ENCODE results near the gene CAMK4. TPM values are rescaled to one million over a fixed set of nuclear protein-coding genes. Genes with fewer than 3 reads are reported as not detected.

Gene CAMK4
- total and polyA plus RNA-seq, 9 of the 15 experiments (the other 6 are each of a cell fraction or from before 2014, with no cell fraction given) = 0.35 TPM; not detected in 8

DNA sequence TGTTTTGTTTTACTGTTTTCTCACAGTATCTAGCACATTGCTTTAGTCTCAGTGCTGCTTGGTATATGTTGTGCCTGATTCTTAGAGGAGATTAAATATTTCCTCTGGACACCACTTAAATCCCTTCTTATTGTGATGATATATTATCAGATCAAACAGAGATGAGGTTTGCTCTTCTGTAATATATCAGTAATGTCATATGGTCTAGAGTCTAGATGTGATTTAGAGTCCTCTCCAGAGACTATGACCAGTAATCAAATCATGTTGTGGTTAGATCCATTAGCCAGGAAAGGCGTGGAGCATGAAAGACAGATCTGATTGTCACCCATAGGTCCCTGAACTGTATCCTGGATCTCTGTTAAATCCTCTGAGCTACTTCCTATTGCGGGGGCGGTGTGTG lies 24.4 kb downstream of the CAMK4 start:
- no peak overlapping the region for H3K27ac ChIP-seq (ENCODE audit: extremely low read depth, low read depth, low read length)
- intact Hi-C loops (cut with micrococcal nuclease) = no loop called here
- no peak overlapping the region for H2AFZ ChIP-seq (ENCODE audit: low read depth, low read length)
- in situ Hi-C loops (cut with MboI) = no loop called here
- H3K4me2 ChIP-seq (ENCODE audit: insufficient read depth, low read length) = no peak overlapping the region
- no peaks in the 10 kb centered on the region for H3K79me2 ChIP-seq (ENCODE audit: control insufficient read depth, insufficient read depth, low read length)
- no peaks in the 10 kb centered on the region for H3K36me3 ChIP-seq (ENCODE audit: control insufficient read depth, insufficient read depth, low read length)
- no peak for FAIRE-seq
- H3K27me3 ChIP-seq (ENCODE audit: control insufficient read depth in 2 of 2, insufficient read depth in 2 of 2, low read length in 2 of 2) = no peaks in the 10 kb centered on the region
- no peak overlapping the region for H3K4me3 ChIP-seq
- H3K9ac ChIP-seq (ENCODE audit: insufficient read depth in 1 of 2, low read depth in 2 of 2, low read length in 2 of 2) = no peak overlapping the region
- ChIA-PET CTCF (ENCODE audit: low intra/inter-chr PET ratio) (no interaction called here), POLR2A (interaction anchor here (0.7 kb wide), 1 partner anchor 608 kb away, joined by 3 read pairs; no protein-coding TSS in a partner anchor)
- DNase-seq (ENCODE audit: extremely low read depth in 1 of 4, low spot score in 3 of 4) = no peak
- H3K9me1 ChIP-seq (ENCODE audit: control insufficient read depth, insufficient read depth, low read length) = no peaks in the 10 kb centered on the region
- no peaks in the 10 kb centered on the region for H3K9me3 ChIP-seq (replicated peaks; ENCODE audit: control insufficient read depth, insufficient read depth, low read depth, low read length)
- H3K4me1 ChIP-seq (replicated peaks in 1 of 2; ENCODE audit: control insufficient read depth in 2 of 2, insufficient read depth in 2 of 2, low read length in 2 of 2) = no peaks in the 10 kb centered on the region
- H4K20me1 ChIP-seq (replicated peaks; ENCODE audit: control insufficient read depth, insufficient read depth, low read length) = no peaks in the 10 kb centered on the region
- BruUV-seq (replicated peaks) = no TSS peak
- WGBS (ENCODE audit: insufficient coverage, low coverage, missing lambda C conversion rate) = 0% methylated on average over 3 of the region's 3 CpGs
- ATAC-seq = no peak
- no peak for TF ChIP-seq DIDO1 (tag; IDR thresholded peaks at IDR 0.05; ENCODE audit: low read depth)
- no peak for TF ChIP-seq ZFP30 (CRISPR knock-in tag; IDR thresholded peaks at IDR 0.05; ENCODE audit: borderline replicate concordance)
- no peak for TF ChIP-seq ZNF143 (CRISPR knock-in tag; IDR thresholded peaks at IDR 0.05)
- TF ChIP-seq PHB (CRISPR knock-in tag; IDR thresholded peaks at IDR 0.05) = no peak

GRCh38 chr5:111251921-111252320 lies 27.7 kb downstream of the CAMK4 start:
- ATAC-seq (no peak), FAIRE-seq (no peak), DNase-seq (ENCODE audit: extremely low read depth in 1 of 4, low spot score in 3 of 4) (no peak)
- intact Hi-C loops (cut with micrococcal nuclease) (no loop called here), in situ Hi-C loops (cut with MboI) (loop anchor here (25.0 kb wide), 1 partner anchor 490 kb away; no protein-coding TSS in a partner anchor)
- Histone ChIP-seq H3K27ac (ENCODE audit: extremely low read depth, low read depth, low read length) (no peak overlapping the region), H3K36me3 (ENCODE audit: control insufficient read depth, insufficient read depth, low read length) (no peaks in the 10 kb centered on the region), H3K9ac (ENCODE audit: insufficient read depth in 1 of 2, low read depth in 2 of 2, low read length in 2 of 2) (no peak overlapping the region), H3K4me3 (no peak overlapping the region), H3K4me2 (ENCODE audit: insufficient read depth, low read length) (no peak overlapping the region), H3K79me2 (ENCODE audit: control insufficient read depth, insufficient read depth, low read length) (no peaks in the 10 kb centered on the region), H4K20me1 (replicated peaks; ENCODE audit: control insufficient read depth, insufficient read depth, low read length) (no peaks in the 10 kb centered on the region), H2AFZ (ENCODE audit: low read depth, low read length) (no peak overlapping the region), H3K9me3 (replicated peaks; ENCODE audit: control insufficient read depth, insufficient read depth, low read depth, low read length) (no peaks in the 10 kb centered on the region), H3K27me3 (ENCODE audit: control insufficient read depth in 2 of 2, insufficient read depth in 2 of 2, low read length in 2 of 2) (no peaks in the 10 kb centered on the region), H3K4me1 (replicated peaks in 1 of 2; ENCODE audit: control insufficient read depth in 2 of 2, insufficient read depth in 2 of 2, low read length in 2 of 2) (no peaks in the 10 kb centered on the region), H3K9me1 (ENCODE audit: control insufficient read depth, insufficient read depth, low read length) (no peaks in the 10 kb centered on the region)
- 0% methylated on average over 6 of the region's 6 CpGs for WGBS (ENCODE audit: insufficient coverage, low coverage, missing lambda C conversion rate)
- CTCF ChIA-PET (ENCODE audit: low intra/inter-chr PET ratio) = no interaction called here
- POLR2A ChIA-PET = no interaction called here
- no peak for TF ChIP-seq CREBBP (IDR thresholded peaks at IDR 0.05; ENCODE audit: low read depth, low read length)
- BruUV-seq (replicated peaks) = no TSS peak
